ENCODE measurements around the gene DDX20.

DNA sequence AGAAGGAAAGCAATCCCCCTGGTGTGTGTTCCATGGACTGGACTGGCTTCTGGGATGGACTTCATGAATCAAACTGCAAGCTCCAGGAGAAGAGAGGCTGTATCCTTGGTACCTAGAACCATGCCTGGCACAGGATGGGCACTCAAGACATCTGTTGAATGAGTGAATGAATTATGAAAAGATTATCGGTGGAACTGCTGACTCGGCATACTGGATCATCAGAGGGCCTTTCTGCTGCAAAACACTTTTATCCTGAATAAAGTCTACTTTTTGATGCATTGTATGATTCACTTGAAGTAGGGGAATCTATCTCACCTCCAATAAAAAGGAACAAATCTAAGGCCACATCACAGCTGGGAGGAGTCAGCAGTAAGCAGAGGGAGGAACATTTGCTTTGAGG is 42.9 kb downstream of the DDX20 start:
- TF ChIP-seq, protein P1, sequence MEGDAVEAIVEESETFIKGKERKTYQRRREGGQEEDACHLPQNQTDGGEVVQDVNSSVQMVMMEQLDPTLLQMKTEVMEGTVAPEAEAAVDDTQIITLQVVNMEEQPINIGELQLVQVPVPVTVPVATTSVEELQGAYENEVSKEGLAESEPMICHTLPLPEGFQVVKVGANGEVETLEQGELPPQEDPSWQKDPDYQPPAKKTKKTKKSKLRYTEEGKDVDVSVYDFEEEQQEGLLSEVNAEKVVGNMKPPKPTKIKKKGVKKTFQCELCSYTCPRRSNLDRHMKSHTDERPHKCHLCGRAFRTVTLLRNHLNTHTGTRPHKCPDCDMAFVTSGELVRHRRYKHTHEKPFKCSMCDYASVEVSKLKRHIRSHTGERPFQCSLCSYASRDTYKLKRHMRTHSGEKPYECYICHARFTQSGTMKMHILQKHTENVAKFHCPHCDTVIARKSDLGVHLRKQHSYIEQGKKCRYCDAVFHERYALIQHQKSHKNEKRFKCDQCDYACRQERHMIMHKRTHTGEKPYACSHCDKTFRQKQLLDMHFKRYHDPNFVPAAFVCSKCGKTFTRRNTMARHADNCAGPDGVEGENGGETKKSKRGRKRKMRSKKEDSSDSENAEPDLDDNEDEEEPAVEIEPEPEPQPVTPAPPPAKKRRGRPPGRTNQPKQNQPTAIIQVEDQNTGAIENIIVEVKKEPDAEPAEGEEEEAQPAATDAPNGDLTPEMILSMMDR (conservative IDR thresholded peaks at IDR 0.05 in 1 of 2, IDR thresholded peaks at IDR 0.05 in 1 of 2; ENCODE audit: extremely low read depth in 1 of 2, insufficient read depth in 1 of 2, low read depth in 1 of 2, low read length in 2 of 2): no peak
- TF ChIP-seq EZH2 (IDR thresholded peaks at IDR 0.05; ENCODE audit: borderline replicate concordance, low read length): no peak

Measured in mammary epithelial cell (primary cell).